ENCODE results near the gene RNF224. TPM values are rescaled to one million over a fixed set of nuclear protein-coding genes. Genes with fewer than 3 reads are reported as not detected.
A peak's percentile ranks its signal among the peaks of the same experiment; 100 is the strongest.

Gene RNF224
- total and polyA plus RNA-seq, 3 experiments from 2014 or later = not detected

DNA sequence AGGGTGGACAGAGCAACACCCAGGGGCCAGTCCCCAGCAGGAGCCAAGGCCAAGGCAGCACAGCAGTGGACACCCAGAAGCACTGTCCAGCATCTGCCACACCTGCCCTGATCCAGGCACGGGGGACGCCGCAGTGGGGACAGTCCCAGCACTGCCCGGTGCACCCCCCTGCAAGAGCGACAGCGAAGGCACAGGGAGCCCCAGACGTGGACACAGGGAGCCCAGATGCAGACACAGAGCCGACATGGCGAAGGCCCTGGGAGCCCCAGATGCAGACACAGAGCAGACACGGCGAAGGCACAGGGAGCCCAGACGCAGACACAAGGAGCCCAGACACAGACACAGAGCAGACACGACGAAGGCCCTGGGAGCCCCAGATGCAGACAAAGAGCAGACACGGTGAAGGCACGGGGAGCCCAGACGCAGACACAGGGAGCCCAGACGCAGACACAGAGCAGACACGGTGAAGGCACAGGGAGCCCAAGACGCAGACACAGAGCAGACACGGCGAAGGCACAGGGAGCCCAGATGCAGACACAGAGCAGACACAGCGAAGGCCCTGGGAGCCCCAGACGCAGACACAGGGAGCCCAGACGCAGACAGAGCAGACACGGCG is 43.2 kb upstream of the RNF224 start:
- ChIA-PET POLR2A (no interaction called here), CTCF (no interaction called here)
- H3K4me1 Mint-ChIP-seq = peaks cover 21 to 41% (median 24%) of the 10 kb centered on the region in 3 donors
- DNase-seq = no peak
- peak overlapping the region in 2 of 7 donors; percentile 36 to 78 for H3K4me3 Mint-ChIP-seq
- H3K27ac Mint-ChIP-seq = peak overlapping the region in 1 of 8 donors; percentile 47
- no peaks in the 10 kb centered on the region for H3K27me3 Mint-ChIP-seq
- H3K4me3 ChIP-seq (ENCODE audit: low read length) = no peak overlapping the region
- H3K27ac ChIP-seq (ENCODE audit: low read depth, low read length) = no peak overlapping the region
- peaks cover 0 to 80% (median 8%) of the 10 kb centered on the region in 3 donors for H3K36me3 Mint-ChIP-seq
- H3K27me3 ChIP-seq (ENCODE audit: insufficient read depth, low read length, poor library complexity, severe bottlenecking) = no peaks in the 10 kb centered on the region
- peaks cover 8% of the 10 kb centered on the region for H3K36me3 ChIP-seq (ENCODE audit: insufficient read depth, low read length)
- H3K4me1 ChIP-seq (ENCODE audit: insufficient read depth, low read length) = peaks cover 22% of the 10 kb centered on the region
- H3K9me3 Mint-ChIP-seq = no peaks in the 10 kb centered on the region
- no peaks in the 10 kb centered on the region for H3K9me3 ChIP-seq (ENCODE audit: low read length)

DNA sequence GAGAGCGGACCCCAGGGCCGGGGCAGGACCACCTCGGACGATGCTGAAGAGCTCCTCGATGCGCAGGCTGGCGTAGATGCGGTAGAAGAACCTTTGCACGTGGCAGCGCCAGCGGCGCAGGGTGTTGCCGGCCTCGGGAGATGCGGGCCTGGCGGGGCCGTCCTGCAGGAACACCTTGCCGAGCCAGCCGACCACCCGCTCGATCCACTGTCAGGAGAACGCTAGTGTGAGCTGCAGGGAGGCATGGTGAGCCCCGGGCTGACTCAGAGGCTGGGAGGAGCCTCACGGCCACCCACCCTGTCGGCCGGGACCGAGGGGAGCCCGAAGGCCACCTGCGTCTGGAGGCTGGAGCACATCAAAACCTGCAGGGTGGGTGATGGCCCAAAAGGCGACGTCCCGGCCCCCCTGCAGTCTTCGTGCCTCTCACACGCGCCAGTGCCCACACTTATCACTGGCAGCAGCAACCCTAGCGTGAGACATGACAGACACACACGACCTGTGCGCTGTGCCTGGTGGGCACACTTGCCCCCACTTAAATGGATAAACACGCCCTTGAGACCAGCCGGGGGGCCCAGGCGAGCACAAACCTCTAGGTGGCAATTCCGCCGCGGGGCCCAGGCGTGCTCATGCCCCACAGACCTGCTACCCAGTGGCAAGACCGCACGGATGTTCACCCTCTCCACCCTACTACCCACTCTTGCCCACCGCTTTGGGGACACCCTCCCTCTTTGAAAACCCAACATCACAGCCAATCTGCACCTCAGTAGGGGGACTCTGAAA is 42.2 kb upstream of the RNF224 start:
- peak overlapping the region in 1 of 8 donors; percentile 57 for H3K27ac Mint-ChIP-seq
- no peak overlapping the region for H3K4me3 ChIP-seq (ENCODE audit: low read length)
- no peaks in the 10 kb centered on the region for H3K9me3 Mint-ChIP-seq
- H3K27me3 ChIP-seq (ENCODE audit: insufficient read depth, low read length, poor library complexity, severe bottlenecking) = no peaks in the 10 kb centered on the region
- H3K27ac ChIP-seq (ENCODE audit: low read depth, low read length) = no peak overlapping the region
- H3K27me3 Mint-ChIP-seq = no peaks in the 10 kb centered on the region
- peaks cover 32% of the 10 kb centered on the region for H3K4me1 ChIP-seq (ENCODE audit: insufficient read depth, low read length)
- POLR2A ChIA-PET = no interaction called here
- peaks cover 28 to 48% (median 29%) of the 10 kb centered on the region in 3 donors for H3K4me1 Mint-ChIP-seq
- H3K4me3 Mint-ChIP-seq = peak overlapping the region in 1 of 7 donors; percentile 13
- CTCF ChIA-PET = no interaction called here
- DNase-seq = no peak
- H3K36me3 ChIP-seq (ENCODE audit: insufficient read depth, low read length) = peaks cover 8% of the 10 kb centered on the region
- H3K9me3 ChIP-seq (ENCODE audit: low read length) = no peaks in the 10 kb centered on the region
- peaks cover 0 to 77% (median 8%) of the 10 kb centered on the region in 3 donors for H3K36me3 Mint-ChIP-seq

GRCh38 chr9:137185921-137186320 is 41.4 kb upstream of the RNF224 start:
- H3K9me3 Mint-ChIP-seq = no peaks in the 10 kb centered on the region
- no peak overlapping the region for H3K27ac Mint-ChIP-seq
- CTCF ChIA-PET = no interaction called here
- Histone ChIP-seq H3K9me3 (ENCODE audit: low read length) (no peaks in the 10 kb centered on the region), H3K27me3 (ENCODE audit: insufficient read depth, low read length, poor library complexity, severe bottlenecking) (no peaks in the 10 kb centered on the region), H3K27ac (ENCODE audit: low read depth, low read length) (no peak overlapping the region), H3K4me3 (ENCODE audit: low read length) (no peak overlapping the region), H3K36me3 (ENCODE audit: insufficient read depth, low read length) (peaks cover 12% of the 10 kb centered on the region), H3K4me1 (ENCODE audit: insufficient read depth, low read length) (peaks cover 33% of the 10 kb centered on the region)
- H3K4me3 Mint-ChIP-seq = peak overlapping the region in 4 of 7 donors; percentile 13 to 89 (median 67)
- POLR2A ChIA-PET = no interaction called here
- no peaks in the 10 kb centered on the region for H3K27me3 Mint-ChIP-seq
- peaks cover 0 to 78% (median 8%) of the 10 kb centered on the region in 3 donors for H3K36me3 Mint-ChIP-seq
- peaks cover 28 to 53% (median 30%) of the 10 kb centered on the region in 3 donors for H3K4me1 Mint-ChIP-seq
- DNase-seq = no peak

DNA sequence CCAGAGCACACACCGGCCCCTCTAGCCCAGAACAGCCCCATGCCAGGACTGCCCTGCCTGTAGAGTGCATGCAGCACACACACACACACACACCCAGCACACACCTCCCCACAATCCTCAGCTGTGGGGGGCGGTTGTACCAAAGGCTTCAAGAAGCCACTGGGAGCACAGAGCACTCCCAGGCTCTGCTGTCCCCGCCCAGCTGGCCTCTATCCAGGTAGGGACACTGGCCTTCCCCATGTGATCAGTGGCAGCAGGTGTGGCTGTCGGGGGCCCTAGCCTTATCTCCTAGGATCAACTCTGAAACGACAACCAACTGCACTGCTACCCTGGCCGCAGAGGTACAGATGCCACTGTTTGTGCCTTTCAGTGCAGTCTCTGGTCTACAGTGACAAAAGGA is 40.9 kb upstream of the RNF224 start:
- H3K27me3 Mint-ChIP-seq = no peaks in the 10 kb centered on the region
- H3K9me3 Mint-ChIP-seq = no peaks in the 10 kb centered on the region
- no peaks in the 10 kb centered on the region for H3K27me3 ChIP-seq (ENCODE audit: insufficient read depth, low read length, poor library complexity, severe bottlenecking)
- peaks cover 28 to 56% (median 30%) of the 10 kb centered on the region in 3 donors for H3K4me1 Mint-ChIP-seq
- peak overlapping the region in 4 of 8 donors; percentile 50 to 85 (median 76) for H3K27ac Mint-ChIP-seq
- ChIA-PET CTCF (no interaction called here), POLR2A (no interaction called here)
- peaks cover 0 to 76% (median 8%) of the 10 kb centered on the region in 3 donors for H3K36me3 Mint-ChIP-seq
- peaks cover 33% of the 10 kb centered on the region for H3K4me1 ChIP-seq (ENCODE audit: insufficient read depth, low read length)
- DNase-seq = no peak
- peaks cover 12% of the 10 kb centered on the region for H3K36me3 ChIP-seq (ENCODE audit: insufficient read depth, low read length)
- peak overlapping the region; percentile 61 to 98 (median 92) for H3K4me3 Mint-ChIP-seq
- no peak overlapping the region for H3K4me3 ChIP-seq (ENCODE audit: low read length)
- no peak overlapping the region for H3K27ac ChIP-seq (ENCODE audit: low read depth, low read length)
- H3K9me3 ChIP-seq (ENCODE audit: low read length) = no peaks in the 10 kb centered on the region

DNA sequence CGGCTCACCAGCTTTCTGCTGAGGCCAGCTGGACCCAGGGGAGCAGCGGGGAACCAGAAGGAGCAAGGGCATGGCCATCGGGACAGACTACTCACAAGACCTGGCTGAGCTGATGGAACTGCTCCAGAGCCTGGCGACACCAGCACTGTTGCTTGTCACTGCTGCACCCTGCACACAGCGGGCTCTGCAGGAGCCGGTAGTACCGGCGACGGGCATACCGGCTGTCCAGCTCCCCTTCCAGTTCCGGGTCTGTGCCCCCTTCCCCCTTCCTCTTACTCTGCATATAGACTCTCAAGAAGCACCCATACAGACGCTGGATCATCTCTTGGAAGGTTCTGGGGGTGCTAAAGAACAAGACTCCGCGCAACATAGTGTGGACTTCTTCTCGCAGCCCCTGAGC is 39.9 kb upstream of the RNF224 start:
- Histone ChIP-seq H3K9me3 (ENCODE audit: low read length) (no peaks in the 10 kb centered on the region), H3K27ac (ENCODE audit: low read depth, low read length) (peak overlapping the region; percentile 94), H3K4me3 (ENCODE audit: low read length) (peak overlapping the region; percentile 91), H3K4me1 (ENCODE audit: insufficient read depth, low read length) (peaks cover 33% of the 10 kb centered on the region), H3K27me3 (ENCODE audit: insufficient read depth, low read length, poor library complexity, severe bottlenecking) (no peaks in the 10 kb centered on the region), H3K36me3 (ENCODE audit: insufficient read depth, low read length) (peaks cover 12% of the 10 kb centered on the region)
- Mint-ChIP-seq H3K4me3 (peak overlapping the region; percentile 89 to 98 (median 92)), H3K9me3 (no peaks in the 10 kb centered on the region), H3K36me3 (peaks cover 0 to 68% (median 8%) of the 10 kb centered on the region in 3 donors), H3K27ac (peak overlapping the region; percentile 26 to 95 (median 88)), H3K27me3 (no peaks in the 10 kb centered on the region), H3K4me1 (peaks cover 28 to 56% (median 28%) of the 10 kb centered on the region in 3 donors)
- POLR2A ChIA-PET = interaction anchor here (0.6 to 2.3 kb wide), 5 partner anchors 14 to 823 kb away, joined by 3 to 20 read pairs (median 3); partner anchors contain the start of gene TPRN
- DNase-seq = no peak
- CTCF ChIA-PET = interaction anchor here (1.8 kb wide), 1 partner anchor 92 kb away, joined by 9 read pairs; no protein-coding TSS in a partner anchor

DNA sequence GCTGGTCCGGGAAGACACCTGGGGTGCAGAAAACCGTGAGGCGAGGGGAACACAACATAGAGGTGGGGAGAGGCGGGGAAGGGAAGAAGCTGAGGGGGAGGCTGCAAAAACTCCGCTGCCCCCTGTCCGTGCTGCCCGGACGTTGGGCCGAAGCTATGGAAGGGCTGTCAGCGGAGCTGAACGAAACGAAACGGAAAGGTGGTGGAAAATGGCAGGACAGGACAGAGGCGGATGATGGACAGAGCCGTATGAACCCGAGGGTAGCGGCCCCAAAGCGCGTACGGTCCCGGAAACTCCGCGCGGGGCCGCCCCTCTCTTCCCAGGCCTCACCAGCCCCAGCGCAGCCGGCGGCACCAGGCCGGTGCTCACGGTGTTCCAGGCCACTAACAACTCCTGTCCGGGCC is 39.2 kb upstream of the RNF224 start:
- no peaks in the 10 kb centered on the region for H3K9me3 ChIP-seq (ENCODE audit: low read length)
- H3K27ac ChIP-seq (ENCODE audit: low read depth, low read length) = peak overlapping the region; percentile 94
- H3K36me3 Mint-ChIP-seq = peaks cover 0 to 61% (median 6%) of the 10 kb centered on the region in 3 donors
- no peaks in the 10 kb centered on the region for H3K27me3 ChIP-seq (ENCODE audit: insufficient read depth, low read length, poor library complexity, severe bottlenecking)
- no peak for DNase-seq
- peaks cover 33% of the 10 kb centered on the region for H3K4me1 ChIP-seq (ENCODE audit: insufficient read depth, low read length)
- ChIA-PET POLR2A (interaction anchor here (0.6 to 2.3 kb wide), 8 partner anchors 13 to 824 kb away, joined by 3 to 20 read pairs (median 4); partner anchors contain the start of genes RNF208 and TPRN), CTCF (interaction anchor here (1.3 to 3.1 kb wide), 6 partner anchors 12 to 92 kb away, joined by 3 to 23 read pairs (median 6); partner anchors contain the start of genes CYSRT1, RNF224, TPRN and TUBB4B)
- H3K4me3 ChIP-seq (ENCODE audit: low read length) = peak overlapping the region; percentile 91
- peaks cover 28 to 56% (median 28%) of the 10 kb centered on the region in 3 donors for H3K4me1 Mint-ChIP-seq
- H3K27me3 Mint-ChIP-seq = no peaks in the 10 kb centered on the region
- H3K9me3 Mint-ChIP-seq = no peaks in the 10 kb centered on the region
- peaks cover 8% of the 10 kb centered on the region for H3K36me3 ChIP-seq (ENCODE audit: insufficient read depth, low read length)
- peak overlapping the region; percentile 85 to 95 (median 93) for H3K27ac Mint-ChIP-seq
- H3K4me3 Mint-ChIP-seq = peak overlapping the region; percentile 89 to 98 (median 92)

DNA sequence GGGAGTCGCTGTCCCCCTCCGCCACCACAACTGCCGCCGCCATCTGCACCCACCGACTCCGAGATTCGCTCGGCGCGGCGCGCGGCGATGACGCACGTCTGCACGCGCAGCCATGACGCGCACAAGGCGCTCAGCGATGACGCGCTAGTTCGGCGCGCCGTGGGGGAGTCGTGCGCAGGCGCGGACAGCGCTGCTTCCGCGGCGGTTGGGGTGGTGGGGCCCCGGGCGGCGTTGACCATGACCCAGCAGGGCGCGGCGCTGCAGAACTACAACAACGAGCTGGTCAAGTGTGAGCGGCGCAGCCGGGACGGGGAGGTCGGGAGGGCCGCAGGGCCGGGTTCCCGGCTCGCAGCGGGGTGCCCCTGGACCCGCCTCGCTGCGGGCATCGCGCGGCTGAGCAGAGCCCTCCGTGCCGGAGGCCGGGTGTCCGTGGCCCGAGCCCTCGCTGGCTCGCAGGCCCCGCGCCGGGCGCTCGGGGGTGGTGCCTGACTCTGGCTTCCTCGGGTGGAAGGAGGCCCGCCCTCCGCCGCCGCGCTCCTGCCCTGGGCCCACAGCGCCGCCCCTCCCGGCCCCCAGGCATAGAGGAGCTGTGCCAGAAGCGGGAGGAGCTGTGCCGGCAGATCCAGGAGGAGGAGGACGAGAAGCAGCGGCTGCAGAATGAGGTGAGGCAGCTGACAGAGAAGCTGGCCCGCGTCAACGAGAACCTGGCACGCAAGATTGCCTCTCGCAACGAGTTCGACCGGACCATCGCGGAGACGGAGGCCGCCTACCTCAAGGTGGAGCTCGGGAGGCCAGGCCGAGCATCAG is 38.6 kb upstream of the RNF224 start, which contains the start of the genes ANAPC2 and SSNA1:
ANAPC2 (minus strand) TSS at position 71 of the 807 bp plus-strand sequence; CDS start at position 43, 28 bp downstream.
SSNA1 (plus strand) TSS at position 187 of the 807 bp plus-strand sequence; CDS start at position 238, 51 bp downstream.
- peak; percentile 89 to 94 (median 90) for DNase-seq
- ChIA-PET CTCF (interaction anchor here (0.7 to 3.1 kb wide), 15 partner anchors 9 to 383 kb away, joined by 3 to 23 read pairs (median 5); partner anchors contain the start of genes CYSRT1, RNF224, TPRN and TUBB4B), POLR2A (interaction anchor here (0.6 to 2.3 kb wide), 15 partner anchors 8 to 705 kb away, joined by 3 to 20 read pairs (median 4); partner anchors contain the start of genes DPP7, NDOR1, RNF208 and TMEM203)
- peak within 1 kb of the TSS; percentile 90 to 98 (median 92) for H3K4me3 Mint-ChIP-seq
- peaks cover 4% of the 10 kb centered on the region for H3K36me3 ChIP-seq (ENCODE audit: insufficient read depth, low read length)
- H3K27ac ChIP-seq (ENCODE audit: low read depth, low read length) = peak within 1 kb of the TSS; percentile 94
- H3K9me3 ChIP-seq (ENCODE audit: low read length) = no peaks in the 10 kb centered on the region
- H3K27ac Mint-ChIP-seq = peak within 1 kb of the TSS; percentile 85 to 99 (median 96)
- peaks cover 28 to 56% (median 28%) of the 10 kb centered on the region in 3 donors for H3K4me1 Mint-ChIP-seq
- H3K9me3 Mint-ChIP-seq = no peaks in the 10 kb centered on the region
- H3K27me3 ChIP-seq (ENCODE audit: insufficient read depth, low read length, poor library complexity, severe bottlenecking) = no peaks in the 10 kb centered on the region
- H3K27me3 Mint-ChIP-seq = no peaks in the 10 kb centered on the region
- peaks cover 0 to 55% (median 6%) of the 10 kb centered on the region in 3 donors for H3K36me3 Mint-ChIP-seq
- H3K4me1 ChIP-seq (ENCODE audit: insufficient read depth, low read length) = peaks cover 33% of the 10 kb centered on the region
- peak within 1 kb of the TSS; percentile 91 for H3K4me3 ChIP-seq (ENCODE audit: low read length)
